HG02588 (cell line): Measurements from ENCODE around the gene NRIP1.

ENCODE experiments used
- ATAC-seq: cut with Tn5 transposase; IDR thresholded peaks from one replicate; pipeline ENCODE4 v1.9.1; 2021; ENCODE audit warnings: mild to moderate bottlenecking, moderate library complexity; ENCODE audit not compliant: unreplicated experiment

NRIP1 gene

GRCh38 chr21:15009837-15010363 lies 54.9 kb downstream of the NRIP1 start:
- ATAC-seq, result no peak

GRCh38 chr21:15007716-15008296 lies 57.0 kb downstream of the NRIP1 start:
- no peak for ATAC-seq

- no peak for ATAC-seq
These were observed 58.1 kb downstream of the NRIP1 start for GRCh38 chr21:15006594-15007230.

- ATAC-seq, result no peak
These were observed 59.4 kb downstream of the NRIP1 start for GRCh38 chr21:15005391-15005790.

- no peak for ATAC-seq
These were observed 60.0 kb downstream of the NRIP1 start for GRCh38 chr21:15004721-15005370.

- ATAC-seq, result no peak
These were observed 61.2 kb downstream of the NRIP1 start for GRCh38 chr21:15003463-15004135.

GRCh38 chr21:15001857-15002606 lies 62.8 kb downstream of the NRIP1 start:
- peak; percentile 89 for ATAC-seq

- no peak for ATAC-seq
These were observed 63.7 kb downstream of the NRIP1 start for GRCh38 chr21:15001113-15001512.

- no peak for ATAC-seq
These were observed 64.7 kb downstream of the NRIP1 start for GRCh38 chr21:15000081-15000480.

- ATAC-seq, result no peak
These were observed 66.0 kb downstream of the NRIP1 start for GRCh38 chr21:14998784-14999183.

GRCh38 chr21:14998336-14998735 lies 66.5 kb downstream of the NRIP1 start:
- no peak for ATAC-seq

- ATAC-seq, result no peak
These were observed 68.9 kb downstream of the NRIP1 start for GRCh38 chr21:14995695-14996490.

- ATAC-seq, result no peak
These were observed 69.6 kb downstream of the NRIP1 start for GRCh38 chr21:14995226-14995625.

GRCh38 chr21:14993115-14993514 lies 71.7 kb downstream of the NRIP1 start:
- no peak for ATAC-seq

GRCh38 chr21:14991957-14992356 lies 72.8 kb downstream of the NRIP1 start:
- no peak for ATAC-seq

GRCh38 chr21:14989359-14989758 lies 75.4 kb downstream of the NRIP1 start:
- ATAC-seq, result no peak

GRCh38 chr21:14988760-14989159 lies 76.0 kb downstream of the NRIP1 start:
- no peak for ATAC-seq

- ATAC-seq, result no peak
These were observed 77.2 kb downstream of the NRIP1 start for GRCh38 chr21:14987370-14988170.

- no peak for ATAC-seq
These were observed 79.5 kb downstream of the NRIP1 start for GRCh38 chr21:14985306-14985705.
